ENCODE measurements around the gene RHPN2.
"Not testable (repeated sequence)": the region's sequence is repeated elsewhere in the genome, so short reads cannot be mapped to it uniquely, and the experiment has no call there.

RHPN2 gene

GRCh38 chr19:33047422-33047821 lies 17.3 kb downstream of the RHPN2 start:
- Histone ChIP-seq H3K4me3 (no peak overlapping the region), H3K9me3 (no peaks in the 10 kb centered on the region), H3K27ac (no peak overlapping the region), H3K36me3 (no peaks in the 10 kb centered on the region), H3K27me3 (no peaks in the 10 kb centered on the region), H3K4me1 (no peaks in the 10 kb centered on the region)
- TF ChIP-seq CTCF (IDR thresholded peaks at IDR 0.05): no peak
- no peak for DNase-seq
- intact Hi-C loops (cut with DNase I; ENCODE audit: low total_unique reads): no loop called here

GRCh38 chr19:33041828-33042160 lies 22.9 kb downstream of the RHPN2 start:
- H3K27ac ChIP-seq; intact Hi-C loops (cut with DNase I; ENCODE audit: low total_unique reads): not testable (repeated sequence)

GRCh38 chr19:33040994-33041827 lies 23.5 kb downstream of the RHPN2 start:
- intact Hi-C loops (cut with DNase I; ENCODE audit: low total_unique reads): no loop called here
- no peak overlapping the region for H3K4me3 ChIP-seq
- H3K27me3 ChIP-seq: no peaks in the 10 kb centered on the region
- no peak for DNase-seq
- no peaks in the 10 kb centered on the region for H3K4me1 ChIP-seq
- TF ChIP-seq CTCF (IDR thresholded peaks at IDR 0.05): no peak
- no peaks in the 10 kb centered on the region for H3K36me3 ChIP-seq
- H3K27ac ChIP-seq: no peak overlapping the region
- peaks cover 0 to 5% (median 0%) of the 10 kb centered on the region in 3 donors for H3K9me3 ChIP-seq

More at GRCh38 chr19:33041828-33042160, 22.9 kb downstream of the RHPN2 start:
- H3K4me1 ChIP-seq, DNase-seq, H3K9me3 ChIP-seq, H3K4me3 ChIP-seq, H3K36me3 ChIP-seq, H3K27me3 ChIP-seq: not testable (repeated sequence)

GRCh38 chr19:33039815-33040214 lies 24.9 kb downstream of the RHPN2 start:
- H3K4me3 ChIP-seq: no peak overlapping the region
- no peak for DNase-seq
- H3K4me1 ChIP-seq: no peaks in the 10 kb centered on the region
- no peaks in the 10 kb centered on the region for H3K36me3 ChIP-seq
- no peak for TF ChIP-seq CTCF (IDR thresholded peaks at IDR 0.05)
- H3K9me3 ChIP-seq: peaks cover 0 to 5% (median 0%) of the 10 kb centered on the region in 3 donors
- H3K27me3 ChIP-seq: no peaks in the 10 kb centered on the region
- intact Hi-C loops (cut with DNase I; ENCODE audit: low total_unique reads): no loop called here
- no peak overlapping the region for H3K27ac ChIP-seq

- H3K27ac ChIP-seq: no peak overlapping the region
- intact Hi-C loops (cut with DNase I; ENCODE audit: low total_unique reads): no loop called here
- no peaks in the 10 kb centered on the region for H3K36me3 ChIP-seq
- no peak overlapping the region for H3K4me3 ChIP-seq
- no peak for TF ChIP-seq CTCF (IDR thresholded peaks at IDR 0.05)
- H3K4me1 ChIP-seq: no peaks in the 10 kb centered on the region
- H3K27me3 ChIP-seq: no peaks in the 10 kb centered on the region
- no peak for DNase-seq
- H3K9me3 ChIP-seq: peaks cover 0 to 5% (median 0%) of the 10 kb centered on the region in 3 donors
Measured at GRCh38 chr19:33039108-33039599, 25.5 kb downstream of the RHPN2 start.

- intact Hi-C loops (cut with DNase I; ENCODE audit: low total_unique reads); H3K9me3 ChIP-seq; H3K4me1 ChIP-seq; H3K4me3 ChIP-seq; H3K36me3 ChIP-seq; DNase-seq; H3K27me3 ChIP-seq; H3K27ac ChIP-seq: not testable (repeated sequence)
Measured at GRCh38 chr19:33037168-33038025, 27.3 kb downstream of the RHPN2 start.

DNA sequence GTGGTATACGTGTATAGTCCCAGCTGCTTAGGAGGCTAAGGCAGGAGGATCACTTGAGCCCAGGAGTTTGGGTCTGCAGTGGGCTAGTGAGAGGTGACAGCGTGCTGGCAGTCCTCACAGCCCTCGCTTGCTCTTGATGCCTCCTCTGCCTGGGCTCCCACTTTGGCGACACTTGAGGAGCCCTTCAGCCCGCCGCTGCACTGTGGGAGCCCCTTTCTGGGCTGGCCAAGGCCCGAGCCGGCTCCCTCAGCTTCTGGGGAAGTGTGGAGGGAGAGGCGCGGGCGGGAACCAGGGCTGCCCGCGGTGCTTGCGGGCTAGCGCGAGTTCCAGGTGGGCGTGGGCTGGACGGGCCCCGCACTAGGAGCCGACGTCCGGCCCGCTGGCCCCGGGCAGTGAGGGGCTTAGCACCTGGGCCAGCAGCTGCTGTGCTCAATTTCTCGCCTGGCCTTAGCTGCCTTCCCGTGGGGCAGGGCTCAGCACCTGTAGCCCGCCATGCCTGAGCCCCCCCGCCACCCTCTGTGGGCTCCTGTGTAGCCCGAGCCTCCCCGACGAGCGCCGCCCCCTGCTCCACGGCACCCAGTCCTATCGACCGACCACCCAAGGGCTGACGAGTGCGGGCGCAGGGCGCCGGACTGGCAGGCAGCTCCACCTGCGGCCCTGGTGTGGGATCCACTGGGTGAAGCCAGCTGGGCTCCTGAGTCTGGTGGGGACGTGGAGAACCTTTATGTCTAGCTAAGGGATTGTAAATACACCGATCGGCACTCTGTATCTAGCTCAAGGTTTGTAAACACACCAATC lies 28.1 kb downstream of the RHPN2 start:
- intact Hi-C loops (cut with DNase I; ENCODE audit: low total_unique reads); H3K9me3 ChIP-seq; H3K4me1 ChIP-seq; H3K27me3 ChIP-seq; H3K36me3 ChIP-seq; H3K27ac ChIP-seq; DNase-seq; H3K4me3 ChIP-seq: not testable (repeated sequence)

All from tibial artery (tissue), 4 donors.